Pons (tissue), 1 donor: ENCODE results near the gene GRID1.

ENCODE experiments used
- DNase-seq: peaks from one replicate; pipeline ENCODE4 v3.0.0-alpha.2; 2016; ENCODE audit warnings: low spot score

Gene GRID1

GRCh38 chr10:86336341-86336740 lies 30.3 kb downstream of the GRID1 start:
- DNase-seq = no peak

GRCh38 chr10:86335831-86336230 lies 30.8 kb downstream of the GRID1 start:
- no peak for DNase-seq

- no peak for DNase-seq
Observed at GRCh38 chr10:86335257-86335656, 31.3 kb downstream of the GRID1 start.

GRCh38 chr10:86334488-86335085 lies 32.0 kb downstream of the GRID1 start:
- DNase-seq = no peak

- DNase-seq = no peak
Observed at GRCh38 chr10:86333826-86334487, 32.6 kb downstream of the GRID1 start.

- no peak for DNase-seq
Observed at GRCh38 chr10:86331861-86332260, 34.7 kb downstream of the GRID1 start.

GRCh38 chr10:86330778-86331763 lies 35.5 kb downstream of the GRID1 start:
- peak; percentile 57 for DNase-seq

- no peak for DNase-seq
Observed at GRCh38 chr10:86329896-86330680, 36.5 kb downstream of the GRID1 start.

- DNase-seq = no peak
Observed at GRCh38 chr10:86329093-86329710, 37.4 kb downstream of the GRID1 start.

GRCh38 chr10:86327954-86328725 lies 38.5 kb downstream of the GRID1 start:
- DNase-seq = no peak

GRCh38 chr10:86325158-86325557 lies 41.4 kb downstream of the GRID1 start:
- DNase-seq = no peak

GRCh38 chr10:86321568-86321967 lies 45.0 kb downstream of the GRID1 start:
- DNase-seq = peak; percentile 90

GRCh38 chr10:86319676-86320075 lies 46.9 kb downstream of the GRID1 start:
- no peak for DNase-seq

- no peak for DNase-seq
Observed at GRCh38 chr10:86317949-86318725, 48.5 kb downstream of the GRID1 start.

GRCh38 chr10:86316990-86317389 lies 49.6 kb downstream of the GRID1 start:
- DNase-seq = no peak

- DNase-seq = peak; percentile 51
Observed at GRCh38 chr10:86316274-86316835, 50.2 kb downstream of the GRID1 start.

- DNase-seq = no peak
Observed at GRCh38 chr10:86315549-86315942, 51.0 kb downstream of the GRID1 start.

- DNase-seq = no peak
Observed at GRCh38 chr10:86314616-86315548, 51.7 kb downstream of the GRID1 start.
